HL-60 (cell line): ENCODE data around the gene KRABD2.

Experiments
- DNase-seq, 2 experiments: peaks; one replicate each; pipeline ENCODE4 v3.0.0-alpha.2; 2010 to 2020; ENCODE audit warnings: low read depth in 1 of 2, low spot score in 1 of 2
- H3K27ac ChIP-seq: fragments of 250-450 bp; sonication (Bioruptor Pico); replicated peaks from 2 replicates; pipeline ENCODE4 v1.5.1; 2020; ENCODE audit warnings: mild to moderate bottlenecking, moderate library complexity
- H3K27me3 ChIP-seq: fragments of 250-450 bp; sonication (Bioruptor Pico); 2 replicates; pipeline ENCODE4 v1.5.1; 2021; ENCODE audit warnings: mild to moderate bottlenecking, moderate library complexity; ENCODE audit not compliant: insufficient read depth, poor library complexity, severe bottlenecking
- H3K4me3 ChIP-seq: replicated peaks from 2 replicates; pipeline ENCODE4 v1.5.1; 2011; ENCODE audit warnings: mild to moderate bottlenecking, control low read depth, low read length; ENCODE audit not compliant: insufficient read depth
- CTCF ChIP-seq: IDR thresholded peaks from one replicate; pipeline ENCODE4 v1.5.1; 2011; ENCODE audit warnings: low read length, control low read depth, inconsistent platforms; ENCODE audit not compliant: insufficient read depth
- GABPA ChIP-seq: IDR thresholded peaks from 2 replicates; pipeline ENCODE4 v1.6.1; 2012; ENCODE audit warnings: low read depth
- POLR2AphosphoS5 ChIP-seq: IDR thresholded peaks from 2 replicates; pipeline ENCODE4 v1.6.1; 2012; ENCODE audit warnings: low read depth
- SPI1 ChIP-seq: IDR thresholded peaks from 2 replicates; pipeline ENCODE4 v1.6.1; 2012; ENCODE audit warnings: low read depth, mild to moderate bottlenecking, borderline replicate concordance
- TF ChIP-seq, protein P1 (sequence below): IDR thresholded peaks from 2 replicates; pipeline ENCODE4 v1.6.1; 2012; ENCODE audit warnings: low read depth; ENCODE audit not compliant: insufficient replicate concordance

The KRABD2 gene

GRCh38 chr17:8392674-8393469 lies 16.4 kb upstream of the KRABD2 start:
- Histone ChIP-seq H3K27me3 (no peaks in the 10 kb centered on the region), H3K27ac (no peak overlapping the region), H3K4me3 (no peak overlapping the region)
- TF ChIP-seq SPI1 (no peak), POLR2AphosphoS5 (no peak)
- no peak for DNase-seq

DNA sequence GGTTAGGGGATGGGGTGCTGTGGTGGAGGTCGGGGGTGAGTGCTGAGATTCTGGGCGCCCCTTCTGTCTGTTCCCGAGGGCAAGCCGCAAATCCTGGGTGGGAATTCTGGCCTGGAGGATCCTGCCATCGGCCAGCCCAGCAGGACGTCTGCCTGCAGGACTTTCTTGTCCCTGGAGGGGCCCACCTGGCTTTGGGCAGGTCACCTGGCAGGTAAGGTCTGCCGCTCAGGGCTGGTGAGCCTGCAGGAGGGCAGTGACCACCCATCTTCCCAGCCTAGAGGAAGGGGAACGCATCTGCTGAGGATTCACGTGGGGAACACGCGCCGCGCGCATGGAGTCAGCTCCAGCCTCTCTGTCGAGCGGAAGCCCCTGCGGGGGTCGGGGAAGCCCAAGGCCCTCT lies 15.8 kb upstream of the KRABD2 start:
- TF ChIP-seq, protein P1, sequence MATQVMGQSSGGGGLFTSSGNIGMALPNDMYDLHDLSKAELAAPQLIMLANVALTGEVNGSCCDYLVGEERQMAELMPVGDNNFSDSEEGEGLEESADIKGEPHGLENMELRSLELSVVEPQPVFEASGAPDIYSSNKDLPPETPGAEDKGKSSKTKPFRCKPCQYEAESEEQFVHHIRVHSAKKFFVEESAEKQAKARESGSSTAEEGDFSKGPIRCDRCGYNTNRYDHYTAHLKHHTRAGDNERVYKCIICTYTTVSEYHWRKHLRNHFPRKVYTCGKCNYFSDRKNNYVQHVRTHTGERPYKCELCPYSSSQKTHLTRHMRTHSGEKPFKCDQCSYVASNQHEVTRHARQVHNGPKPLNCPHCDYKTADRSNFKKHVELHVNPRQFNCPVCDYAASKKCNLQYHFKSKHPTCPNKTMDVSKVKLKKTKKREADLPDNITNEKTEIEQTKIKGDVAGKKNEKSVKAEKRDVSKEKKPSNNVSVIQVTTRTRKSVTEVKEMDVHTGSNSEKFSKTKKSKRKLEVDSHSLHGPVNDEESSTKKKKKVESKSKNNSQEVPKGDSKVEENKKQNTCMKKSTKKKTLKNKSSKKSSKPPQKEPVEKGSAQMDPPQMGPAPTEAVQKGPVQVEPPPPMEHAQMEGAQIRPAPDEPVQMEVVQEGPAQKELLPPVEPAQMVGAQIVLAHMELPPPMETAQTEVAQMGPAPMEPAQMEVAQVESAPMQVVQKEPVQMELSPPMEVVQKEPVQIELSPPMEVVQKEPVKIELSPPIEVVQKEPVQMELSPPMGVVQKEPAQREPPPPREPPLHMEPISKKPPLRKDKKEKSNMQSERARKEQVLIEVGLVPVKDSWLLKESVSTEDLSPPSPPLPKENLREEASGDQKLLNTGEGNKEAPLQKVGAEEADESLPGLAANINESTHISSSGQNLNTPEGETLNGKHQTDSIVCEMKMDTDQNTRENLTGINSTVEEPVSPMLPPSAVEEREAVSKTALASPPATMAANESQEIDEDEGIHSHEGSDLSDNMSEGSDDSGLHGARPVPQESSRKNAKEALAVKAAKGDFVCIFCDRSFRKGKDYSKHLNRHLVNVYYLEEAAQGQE = no peak
- TF ChIP-seq CTCF (no peak), POLR2AphosphoS5 (no peak), GABPA (no peak), SPI1 (no peak)
- H3K27ac ChIP-seq = no peak overlapping the region
- no peak overlapping the region for H3K4me3 ChIP-seq
- H3K27me3 ChIP-seq = no peaks in the 10 kb centered on the region
- DNase-seq = no peak

DNA sequence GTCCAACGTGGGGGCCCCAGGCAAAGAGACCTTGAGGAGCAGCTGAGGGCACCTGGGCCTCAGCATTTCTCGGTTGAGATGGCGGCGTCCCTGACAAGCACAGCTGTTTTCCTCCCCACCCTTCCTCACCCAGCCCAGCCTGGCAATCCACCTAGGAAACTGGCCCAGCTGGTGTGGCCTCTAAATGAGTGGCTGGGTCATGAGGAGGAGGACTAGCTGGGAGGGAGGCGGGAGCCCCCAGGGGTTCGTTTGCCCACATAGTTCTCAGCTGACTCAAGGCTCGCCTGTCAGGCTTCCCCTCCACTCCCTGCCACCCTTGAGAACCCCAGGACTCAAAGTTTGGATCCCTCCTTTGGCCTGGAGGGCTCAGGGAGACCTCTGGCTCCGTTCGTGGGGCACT lies 15.2 kb upstream of the KRABD2 start:
- no peak for TF ChIP-seq POLR2AphosphoS5
- no peak for TF ChIP-seq CTCF
- TF ChIP-seq SPI1 = no peak
- no peak for TF ChIP-seq GABPA
- TF ChIP-seq, protein P1 = no peak
- H3K27me3 ChIP-seq = no peaks in the 10 kb centered on the region
- no peak for DNase-seq
- H3K4me3 ChIP-seq = no peak overlapping the region
- no peak overlapping the region for H3K27ac ChIP-seq

GRCh38 chr17:8387914-8388651 lies 11.6 kb upstream of the KRABD2 start:
- H3K4me3 ChIP-seq = no peak overlapping the region
- H3K27ac ChIP-seq = no peak overlapping the region
- no peaks in the 10 kb centered on the region for H3K27me3 ChIP-seq
- TF ChIP-seq CTCF = no peak
- no peak for TF ChIP-seq SPI1
- no peak for TF ChIP-seq POLR2AphosphoS5
- no peak for TF ChIP-seq GABPA
- TF ChIP-seq, protein P1 = no peak
- no peak for DNase-seq
